Liver (tissue), 3 donors: Measurements from ENCODE around the gene OR1J2.

Source experiments
- CTCF ChIP-seq: fragments of 150-350 bp; IDR thresholded peaks from 2 replicates; pipeline ENCODE4 v1.5.1; 2017; ENCODE audit warnings: improper control_type of control experiment, low read depth, low read length; ENCODE audit not compliant: missing input control
- RAD21 ChIP-seq, 2 donors: IDR thresholded peaks; 2 replicates each; pipeline ENCODE4 v1.6.1; 2016; ENCODE audit warnings: antibody characterized with exemption in 2 of 2, mild to moderate bottlenecking in 2 of 2
- donor health status: healthy.
- donor health status: healthy.

GRCh38 chr9:122468735-122469134 is 41.9 kb upstream of the OR1J2 start:
- TF ChIP-seq RAD21 (IDR thresholded peaks at IDR 0.05) (no peak), CTCF (no peak)
